HG03196 (cell line): ENCODE results near the gene RAB3GAP1.
"Not testable (repeated sequence)": the region's sequence is repeated elsewhere in the genome, so short reads cannot be mapped to it uniquely, and the experiment has no call there.

Experiments used
- ATAC-seq: cut with Tn5 transposase; IDR thresholded peaks from one replicate; pipeline ENCODE4 v1.9.1; 2021; ENCODE audit not compliant: unreplicated experiment

Gene RAB3GAP1

GRCh38 chr2:135099802-135100483, 47.9 kb downstream of the RAB3GAP1 start:
- no peak for ATAC-seq

GRCh38 chr2:135103843-135104242, 51.8 kb downstream of the RAB3GAP1 start:
- ATAC-seq, result no peak

- ATAC-seq, result not testable (repeated sequence)
Observed at GRCh38 chr2:135105513-135106316, 53.6 kb downstream of the RAB3GAP1 start.

GRCh38 chr2:135113322-135113721, 61.2 kb downstream of the RAB3GAP1 start:
- ATAC-seq, result no peak

- no peak for ATAC-seq
Observed at GRCh38 chr2:135119582-135119981, 67.5 kb downstream of the RAB3GAP1 start.

GRCh38 chr2:135121016-135121657, 69.0 kb downstream of the RAB3GAP1 start:
- ATAC-seq, result no peak

- ATAC-seq, result not testable (repeated sequence)
Observed at GRCh38 chr2:135121658-135122039, 69.6 kb downstream of the RAB3GAP1 start.

GRCh38 chr2:135124924-135125886, 73.1 kb downstream of the RAB3GAP1 start:
- ATAC-seq, result no peak

GRCh38 chr2:135125940-135126339, 73.8 kb downstream of the RAB3GAP1 start:
- ATAC-seq, result no peak

GRCh38 chr2:135130751-135131150, 78.7 kb downstream of the RAB3GAP1 start:
- no peak for ATAC-seq

GRCh38 chr2:135132314-135132713, 80.2 kb downstream of the RAB3GAP1 start:
- ATAC-seq, result no peak

GRCh38 chr2:135140606-135141005, 88.5 kb downstream of the RAB3GAP1 start:
- no peak for ATAC-seq

GRCh38 chr2:135142323-135142722, 90.2 kb downstream of the RAB3GAP1 start:
- ATAC-seq, result no peak

GRCh38 chr2:135144343-135144742, 92.3 kb downstream of the RAB3GAP1 start:
- no peak for ATAC-seq

GRCh38 chr2:135149251-135149650, 97.2 kb downstream of the RAB3GAP1 start:
- no peak for ATAC-seq

GRCh38 chr2:135150725-135151124, 98.6 kb downstream of the RAB3GAP1 start:
- ATAC-seq, result no peak

- no peak for ATAC-seq
Observed at GRCh38 chr2:135151615-135152014, 99.5 kb downstream of the RAB3GAP1 start.

- ATAC-seq, result no peak
Observed at GRCh38 chr2:135152361-135152760, 100.3 kb downstream of the RAB3GAP1 start.

- no peak for ATAC-seq
Observed at GRCh38 chr2:135154962-135155361, 102.9 kb downstream of the RAB3GAP1 start.

- no peak for ATAC-seq
Observed at GRCh38 chr2:135157856-135158255, 105.8 kb downstream of the RAB3GAP1 start.

- no peak for ATAC-seq
Observed at GRCh38 chr2:135159191-135159590, 107.1 kb downstream of the RAB3GAP1 start.
